H1 (cell line): Measurements from ENCODE around the gene SLAMF1. TPM values are rescaled to one million over a fixed set of nuclear protein-coding genes. Genes with fewer than 3 reads are reported as not detected.

ENCODE experiments used
- CHD2 ChIP-seq: IDR thresholded peaks from 2 replicates; pipeline ENCODE4 v1.6.1; 2012; ENCODE audit warnings: low read length, improper control_type of control experiment
- CTBP2 ChIP-seq: IDR thresholded peaks from 2 replicates; pipeline ENCODE4 v1.7.0; 2011; ENCODE audit warnings: borderline replicate concordance, mild to moderate bottlenecking, moderate library complexity, mixed read lengths, low read length; ENCODE audit not compliant: insufficient read depth, insufficient read length
- E2F6 ChIP-seq: IDR thresholded peaks from 2 replicates; pipeline ENCODE4 v1.6.1; 2012; ENCODE audit warnings: inconsistent platforms
- KDM4A ChIP-seq: IDR thresholded peaks from one replicate; pipeline ENCODE4 v1.7.1; 2012; ENCODE audit warnings: low read depth, mild to moderate bottlenecking, moderate library complexity, low read length, inconsistent platforms; ENCODE audit not compliant: severe bottlenecking
- MAFK ChIP-seq: IDR thresholded peaks from 2 replicates; pipeline ENCODE4 v1.6.1; 2012; ENCODE audit warnings: low read depth, mild to moderate bottlenecking, improper control_type of control experiment, low read length
- RXRA ChIP-seq: IDR thresholded peaks from 2 replicates; pipeline ENCODE4 v1.6.1; 2011; ENCODE audit warnings: low read depth, mild to moderate bottlenecking, low read length, moderate library complexity; ENCODE audit not compliant: insufficient read depth
- USF2 ChIP-seq: IDR thresholded peaks from 2 replicates; pipeline ENCODE4 v1.6.1; 2011; ENCODE audit warnings: low read length, improper control_type of control experiment
- polyA plus RNA-seq, 7 experiments: library from polyadenylated mRNA; depleted of rRNA in 3 of 7; stranded (reverse) in 5 of 7; unstranded in 2 of 7; fragments of >200 nt in 5 of 7; fragments of 200-250 nt in 2 of 7; gene quantifications; 1 replicate in 5 of 7; 2 replicates in 1 of 7; 4 replicates in 1 of 7; pipeline versions ENCODE4 v1.2.1 to v1.2.3, GENCODE V29; 2011 to 2013; ENCODE audit warnings: missing spikeins in 2 of 7, mixed read lengths in 2 of 7
- total RNA-seq: library from RNA; stranded (reverse); fragmentation: NEBNext Ultra II Directional; extraction: Animal tissue kit (Norgen Biotek cat#: 25700); gene quantifications from 2 replicates; pipeline ENCODE4 v1.2.1, GENCODE V29; 2021

Gene SLAMF1
- total and polyA plus RNA-seq, 2 of the 8 experiments (the other 6 are each of a cell fraction or from before 2014, with no cell fraction given) = not detected

- TF ChIP-seq E2F6 = no peak
- no peak for TF ChIP-seq MAFK
- TF ChIP-seq KDM4A = no peak
- TF ChIP-seq RXRA = no peak
- TF ChIP-seq USF2 = no peak
- TF ChIP-seq CTBP2 = no peak
- no peak for TF ChIP-seq CHD2
- TF ChIP-seq, all 59 proteins: peak for 0
Observed at GRCh38 chr1:160625321-160625720, 21.5 kb downstream of the SLAMF1 start (continued).
